GM12878 (cell line): ENCODE data around the gene NTSR1. TPM values are rescaled to one million over a fixed set of nuclear protein-coding genes. Genes with fewer than 3 reads are reported as not detected.

Experiments
- ATAC-seq: fragments of 200-7000 bp; cut with Tn5 transposase; 3 replicates; pipeline ENCODE4 v1.9.1; 2020; ENCODE audit warnings: mild to moderate bottlenecking, moderate library complexity
- BruUV-seq: library from RNA; stranded (reverse); fragments of 400-500 nt; replicated peaks from 2 replicates; lab custom pipeline; 2021; lab: Mats Ljungman, UMichigan
- CTCF ChIA-PET: fragments of 300-600 bp; sonication (Branson Sonifier 250); formaldehyde crosslinking; extraction: SDS; loops from one replicate; lab custom pipeline; 2021; ENCODE audit warnings: inconsistent platforms; lab: Yijun Ruan, JAX
- POLR2A ChIA-PET: fragments of 350-600 bp; formaldehyde crosslinking; extraction: SDS; loops from one replicate; lab custom pipeline; 2021; ENCODE audit warnings: inconsistent platforms; lab: Charles Lee
- RAD21 ChIA-PET: fragments of 300-600 bp; sonication (Branson Sonifier 250); formaldehyde crosslinking; loops from one replicate; lab custom pipeline; 2023; ENCODE audit warnings: antibody characterized with exemption; ENCODE audit not compliant: unreplicated experiment; lab: Charles Lee
- SMC1A ChIA-PET: fragments of 300-600 bp; sonication (Branson Sonifier 250); formaldehyde crosslinking; loops from one replicate; lab custom pipeline; 2023; ENCODE audit not compliant: unreplicated experiment, uncharacterized antibody; lab: Charles Lee
- DNase-seq: peaks from one replicate; pipeline ENCODE4 v3.0.0-alpha.2; 2011; ENCODE audit warnings: low read depth, low spot score
- FAIRE-seq: peaks from 3 replicates; lab custom pipeline; 2011; peaks lifted over from hg19 to GRCh38; lab: Jason Lieb, UNC
- H2AFZ ChIP-seq: 2 replicates; pipeline ENCODE4 v1.6.0; 2011; ENCODE audit warnings: low read depth, low read length, control low read depth; ENCODE audit not compliant: control insufficient read depth
- H3K27ac ChIP-seq: 2 replicates; pipeline ENCODE4 v1.5.1; 2011; ENCODE audit warnings: control low read depth; ENCODE audit not compliant: control insufficient read depth, insufficient read depth
- H3K27me3 ChIP-seq, 2 experiments: replicated peaks in 1 of 2; 2 replicates each; pipeline versions ENCODE4 v1.6.0 to v1.6.1; 2011; ENCODE audit warnings: low read length in 1 of 2; ENCODE audit not compliant: control insufficient read depth in 2 of 2, insufficient read depth in 2 of 2
- H3K36me3 ChIP-seq, 2 experiments: 2 replicates each; pipeline ENCODE4 v1.5.1; 2011; ENCODE audit warnings: low read length in 1 of 2; ENCODE audit not compliant: control insufficient read depth in 2 of 2, insufficient read depth in 2 of 2
- H3K4me1 ChIP-seq: 2 replicates; pipeline ENCODE4 v1.6.1; 2011; ENCODE audit warnings: mild to moderate bottlenecking, low read length, moderate library complexity, mixed read lengths; ENCODE audit not compliant: control insufficient read depth, insufficient read depth
- H3K4me2 ChIP-seq: 2 replicates; pipeline ENCODE4 v1.6.0; 2011; ENCODE audit warnings: control low read depth; ENCODE audit not compliant: control insufficient read depth, insufficient read depth
- H3K4me3 ChIP-seq: fragments of 200-600 bp; sonication (generic); 2 replicates; pipeline ENCODE4 v1.5.1; 2016
- H3K79me2 ChIP-seq: 2 replicates; pipeline ENCODE4 v1.6.0; 2011; ENCODE audit warnings: low read length; ENCODE audit not compliant: control insufficient read depth, insufficient read depth
- H3K9ac ChIP-seq: 2 replicates; pipeline ENCODE4 v1.8.0; 2011; ENCODE audit warnings: low read length, control low read depth, mixed read lengths; ENCODE audit not compliant: control insufficient read depth, insufficient read depth
- H3K9me3 ChIP-seq: replicated peaks from 3 replicates; pipeline ENCODE4 v1.5.1; 2011; ENCODE audit warnings: mild to moderate bottlenecking, low read length; ENCODE audit not compliant: control insufficient read depth, insufficient read depth
- H4K20me1 ChIP-seq: 2 replicates; pipeline ENCODE4 v1.6.0; 2011; ENCODE audit not compliant: control insufficient read depth, insufficient read depth
- ETV6 ChIP-seq, 2 experiments: fragments of 450-650 bp in 1 of 2; IDR thresholded peaks in 1 of 2; conservative IDR thresholded peaks in 1 of 2; 2 replicates each; pipeline ENCODE4 v1.6.1; 2014; ENCODE audit warnings: antibody characterized with exemption in 1 of 2, borderline replicate concordance in 1 of 2, low read depth in 1 of 2, mild to moderate bottlenecking in 1 of 2, moderate library complexity in 1 of 2
- FOS ChIP-seq: IDR thresholded peaks from 3 replicates; pipeline ENCODE4 v1.6.1; 2011; ENCODE audit warnings: borderline replicate concordance; ENCODE audit not compliant: insufficient read length; ENCODE audit errors: extremely low read depth
- GATAD2B ChIP-seq: fragments of 450-650 bp; conservative IDR thresholded peaks from 2 replicates; pipeline ENCODE4 v1.6.1; 2017; ENCODE audit warnings: low read depth, mild to moderate bottlenecking, moderate library complexity
- HDAC6 ChIP-seq: fragments of 200-600 bp; sonication (generic); IDR thresholded peaks from one replicate; pipeline ENCODE4 v1.8.0; 2017; ENCODE audit warnings: antibody characterized with exemption; ENCODE audit not compliant: unreplicated experiment
- HDGF ChIP-seq: fragments of 450-650 bp; IDR thresholded peaks from 2 replicates; pipeline ENCODE4 v1.6.1; 2016; ENCODE audit warnings: antibody characterized with exemption
- POLR2AphosphoS2 ChIP-seq: IDR thresholded peaks from 2 replicates; pipeline ENCODE4 v1.6.1; 2011; ENCODE audit warnings: low read depth, mild to moderate bottlenecking, low read length, improper control_type of control experiment, moderate library complexity
- PRDM15 ChIP-seq: fragments of 450-650 bp; formaldehyde crosslinking; IDR thresholded peaks from 2 replicates; pipeline ENCODE4 v1.4.0; 2020; ENCODE audit warnings: mild to moderate bottlenecking, moderate library complexity
- SIX5 ChIP-seq: IDR thresholded peaks from 2 replicates; pipeline ENCODE4 v1.6.1; 2011; ENCODE audit warnings: mild to moderate bottlenecking, low read depth, low read length, moderate library complexity; ENCODE audit not compliant: severe bottlenecking
- TARDBP ChIP-seq: IDR thresholded peaks from 2 replicates; pipeline ENCODE4 v1.6.1; 2016; ENCODE audit warnings: borderline replicate concordance
- WGBS: methylation state at CpG from one replicate; pipeline ENCODE4 v1.1.6; 2016; ENCODE audit warnings: low lambda C conversion rate; ENCODE audit not compliant: insufficient replicate concordance, insufficient coverage; ENCODE audit errors: missing lambda C conversion rate; 5-methylcytosine and 5-hydroxymethylcytosine counted together
- in situ Hi-C: fragments of 300-500 bp; cut with MboI; formaldehyde crosslinking; loops from 9 replicates; pipeline ENCODE4 v1.14.3; 2018; ENCODE audit warnings: mixed read lengths
- intact Hi-C: fragments of 100-400 bp; cut with micrococcal nuclease; formaldehyde crosslinking; loops from one replicate; pipeline ENCODE4 v1.14.2; 2022; ENCODE audit not compliant: unreplicated experiment
- polyA plus RNA-seq, 11 experiments: library from polyadenylated mRNA; depleted of rRNA in 4 of 11; unstranded in 6 of 11; stranded (reverse) in 5 of 11; fragments of >200 nt; fragmentation: Nextera tagmentation in 4 of 11; fragmentation: Illumina TruSeq in 1 of 11; extraction: Ambion mirVana in 4 of 11; extraction: Trizol in 1 of 11; gene quantifications; 1 replicate in 1 of 11; 2 replicates in 10 of 11; pipeline versions ENCODE4 v1.2.1 to v1.2.3, GENCODE V29; 2011 to 2016; ENCODE audit warnings: inconsistent platforms in 2 of 11, missing spikeins in 2 of 11, low read depth in 1 of 11
- total RNA-seq, 4 experiments: library from RNA; depleted of rRNA in 3 of 4; stranded (reverse); fragments of >200 nt in 3 of 4; fragmentation: Illumina TruSeq in 1 of 4; extraction: Trizol in 1 of 4; gene quantifications; 2 replicates each; pipeline versions ENCODE4 v1.2.1 to v1.2.3, GENCODE V29; 2013 to 2021
- TF ChIP-seq, protein P1 (sequence below): fragments of 450-650 bp; IDR thresholded peaks from 2 replicates; pipeline ENCODE4 v1.6.1; 2017; ENCODE audit warnings: antibody characterized with exemption, mild to moderate bottlenecking, moderate library complexity
- TF ChIP-seq, protein P2 (sequence below): IDR thresholded peaks from 2 replicates; pipeline ENCODE4 v1.6.1; 2011; ENCODE audit warnings: borderline replicate concordance, low read depth, mild to moderate bottlenecking, moderate library complexity, mixed read lengths, low read length; ENCODE audit not compliant: insufficient read depth; ENCODE audit errors: extremely low read length

NTSR1 gene
- total and polyA plus RNA-seq, 10 of the 15 experiments (the other 5 are each of a cell fraction or from before 2014, with no cell fraction given), result not detected

DNA sequence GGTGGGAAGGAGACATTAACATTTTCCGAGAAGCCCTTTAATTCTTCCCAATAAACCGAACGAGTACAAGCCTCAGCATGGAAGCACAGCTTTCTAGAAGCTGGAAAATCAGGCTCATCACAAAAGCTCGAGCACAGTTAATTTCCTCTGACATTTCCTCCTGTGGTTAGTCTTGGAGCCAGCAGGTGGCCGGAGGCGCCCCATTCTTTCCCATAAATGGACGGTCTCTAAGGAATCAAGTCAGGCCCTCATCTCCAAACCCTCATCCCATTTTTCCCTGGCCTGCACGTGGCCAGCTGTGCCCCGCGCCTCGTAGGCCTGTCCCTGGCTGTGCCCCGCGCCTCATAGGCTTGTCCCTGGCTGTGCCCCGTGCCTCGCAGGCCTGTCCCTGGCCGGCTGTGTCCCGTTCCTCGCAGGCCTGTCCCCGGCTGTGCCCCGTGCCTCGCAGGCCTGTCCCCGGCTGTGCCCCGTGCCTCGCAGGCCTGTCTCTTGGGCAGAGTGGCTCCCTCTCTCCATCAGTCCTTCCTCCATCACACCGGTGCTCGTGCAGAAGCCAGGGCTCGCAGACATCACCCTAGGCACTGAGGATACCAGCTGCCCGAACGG is 19.7 kb upstream of the NTSR1 start (continued):
- TF ChIP-seq, protein P1, sequence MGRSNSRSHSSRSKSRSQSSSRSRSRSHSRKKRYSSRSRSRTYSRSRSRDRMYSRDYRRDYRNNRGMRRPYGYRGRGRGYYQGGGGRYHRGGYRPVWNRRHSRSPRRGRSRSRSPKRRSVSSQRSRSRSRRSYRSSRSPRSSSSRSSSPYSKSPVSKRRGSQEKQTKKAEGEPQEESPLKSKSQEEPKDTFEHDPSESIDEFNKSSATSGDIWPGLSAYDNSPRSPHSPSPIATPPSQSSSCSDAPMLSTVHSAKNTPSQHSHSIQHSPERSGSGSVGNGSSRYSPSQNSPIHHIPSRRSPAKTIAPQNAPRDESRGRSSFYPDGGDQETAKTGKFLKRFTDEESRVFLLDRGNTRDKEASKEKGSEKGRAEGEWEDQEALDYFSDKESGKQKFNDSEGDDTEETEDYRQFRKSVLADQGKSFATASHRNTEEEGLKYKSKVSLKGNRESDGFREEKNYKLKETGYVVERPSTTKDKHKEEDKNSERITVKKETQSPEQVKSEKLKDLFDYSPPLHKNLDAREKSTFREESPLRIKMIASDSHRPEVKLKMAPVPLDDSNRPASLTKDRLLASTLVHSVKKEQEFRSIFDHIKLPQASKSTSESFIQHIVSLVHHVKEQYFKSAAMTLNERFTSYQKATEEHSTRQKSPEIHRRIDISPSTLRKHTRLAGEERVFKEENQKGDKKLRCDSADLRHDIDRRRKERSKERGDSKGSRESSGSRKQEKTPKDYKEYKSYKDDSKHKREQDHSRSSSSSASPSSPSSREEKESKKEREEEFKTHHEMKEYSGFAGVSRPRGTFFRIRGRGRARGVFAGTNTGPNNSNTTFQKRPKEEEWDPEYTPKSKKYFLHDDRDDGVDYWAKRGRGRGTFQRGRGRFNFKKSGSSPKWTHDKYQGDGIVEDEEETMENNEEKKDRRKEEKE, result no peak
- no peak for TF ChIP-seq FOS
- no peak for TF ChIP-seq SIX5
- no peak for TF ChIP-seq ETV6 (conservative IDR thresholded peaks at IDR 0.05 in 1 of 2, IDR thresholded peaks at IDR 0.05 in 1 of 2; ENCODE audit: borderline replicate concordance in 1 of 2, low read depth in 1 of 2)

DNA sequence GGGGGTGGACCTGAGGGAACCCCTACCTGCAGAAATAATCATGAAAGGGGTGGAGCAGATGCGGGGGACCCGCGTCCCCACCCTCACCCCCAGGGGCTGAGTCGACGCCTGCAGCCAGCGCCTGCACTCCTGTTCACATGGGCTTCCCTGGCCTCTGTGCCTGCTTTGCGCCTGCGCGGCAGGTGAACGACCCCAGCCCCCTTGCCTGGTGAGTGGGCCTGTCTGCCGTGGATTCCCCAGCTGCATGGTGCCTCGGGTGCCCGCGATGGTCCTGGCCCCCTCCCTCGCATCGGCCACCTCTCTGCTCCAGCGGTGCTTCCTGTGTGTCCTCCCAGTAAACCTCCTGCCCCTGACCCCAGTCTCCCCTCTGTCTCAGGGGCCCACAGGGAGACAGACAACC is 18.8 kb upstream of the NTSR1 start:
- in situ Hi-C loops (no loop called here), intact Hi-C loops (no loop called here)
- CTCF ChIA-PET, result no interaction called here
- RAD21 ChIA-PET, result no interaction called here
- Histone ChIP-seq H4K20me1 (no peaks in the 10 kb centered on the region), H3K4me2 (no peak overlapping the region), H3K36me3 (no peaks in the 10 kb centered on the region), H3K9ac (no peak overlapping the region), H3K9me3 (no peaks in the 10 kb centered on the region), H2AFZ (no peak overlapping the region), H3K79me2 (no peaks in the 10 kb centered on the region), H3K4me3 (no peak overlapping the region), H3K4me1 (no peaks in the 10 kb centered on the region), H3K27me3 (peaks cover 0 to 1% of the 10 kb centered on the region in 2 experiments; a peak in 3 of 4 replicates), H3K27ac (no peak overlapping the region)
- WGBS, result 73% methylated on average over 17 of the region's 17 CpGs
- SMC1A ChIA-PET, result no interaction called here
- FAIRE-seq, result no peak
- POLR2A ChIA-PET, result no interaction called here
- TF ChIP-seq POLR2AphosphoS2 (no peak), GATAD2B (no peak), HDGF (no peak), TARDBP (no peak), HDAC6 (no peak), PRDM15 (no peak)
- TF ChIP-seq, protein P2, sequence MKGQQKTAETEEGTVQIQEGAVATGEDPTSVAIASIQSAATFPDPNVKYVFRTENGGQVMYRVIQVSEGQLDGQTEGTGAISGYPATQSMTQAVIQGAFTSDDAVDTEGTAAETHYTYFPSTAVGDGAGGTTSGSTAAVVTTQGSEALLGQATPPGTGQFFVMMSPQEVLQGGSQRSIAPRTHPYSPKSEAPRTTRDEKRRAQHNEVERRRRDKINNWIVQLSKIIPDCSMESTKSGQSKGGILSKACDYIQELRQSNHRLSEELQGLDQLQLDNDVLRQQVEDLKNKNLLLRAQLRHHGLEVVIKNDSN, result no peak
- no TSS peak for BruUV-seq
- no peak for DNase-seq
- ATAC-seq, result no peak
